K562 (cell line): ENCODE results near the gene HAPLN2. TPM values are rescaled to one million over a fixed set of nuclear protein-coding genes. Genes with fewer than 3 reads are reported as not detected.
A peak's percentile ranks its signal among the peaks of the same experiment; 100 is the strongest.

Experiments used
- ATAC-seq: fragments of 200-7000 bp; cut with Tn5 transposase; 3 replicates; pipeline ENCODE4 v1.9.1; 2020; ENCODE audit warnings: moderate library complexity
- BruUV-seq: library from RNA; stranded (reverse); fragments of 400-500 nt; replicated peaks from 2 replicates; lab custom pipeline; 2021; lab: Mats Ljungman, UMichigan
- CTCF ChIA-PET: fragments of 300-600 bp; formaldehyde crosslinking; extraction: SDS; loops from one replicate; lab custom pipeline; 2021; ENCODE audit warnings: low intra/inter-chr PET ratio; lab: Yijun Ruan, JAX
- POLR2A ChIA-PET: fragments of 300-600, 350-650 bp; sonication (Branson Sonifier 250); formaldehyde crosslinking; extraction: SDS; loops from one replicate; lab custom pipeline; 2021; ENCODE audit warnings: antibody characterized with exemption, inconsistent platforms; lab: Yijun Ruan, JAX
- DNase-seq, 4 experiments: peaks; one replicate each; pipeline versions ENCODE4 v3.0.0 to v3.0.0-alpha.2; 2011 to 2018; ENCODE audit warnings: low spot score in 3 of 4, mixed read lengths in 3 of 4; ENCODE audit errors: extremely low read depth in 1 of 4
- FAIRE-seq: peaks from 2 replicates; lab custom pipeline; 2011; peaks lifted over from hg19 to GRCh38; lab: Jason Lieb, UNC
- H2AFZ ChIP-seq: 2 replicates; pipeline ENCODE4 v1.6.0; 2011; ENCODE audit warnings: low read depth, low read length, control low read depth, inconsistent platforms
- H3K27ac ChIP-seq: fragments of 200-600 bp; 3 replicates; pipeline ENCODE4 v1.8.0; 2011; ENCODE audit warnings: low read depth, mild to moderate bottlenecking, control low read depth, inconsistent platforms, low read length, moderate library complexity, mixed read lengths; ENCODE audit errors: extremely low read depth
- H3K27me3 ChIP-seq, 2 experiments: fragments of 300-600 bp in 1 of 2; 2 replicates in 1 of 2; 3 replicates in 1 of 2; pipeline versions ENCODE4 v1.6.0 to v1.8.0; 2011; ENCODE audit warnings: inconsistent platforms in 2 of 2, low read length in 2 of 2, mild to moderate bottlenecking in 1 of 2, mixed read lengths in 1 of 2, moderate library complexity in 1 of 2; ENCODE audit not compliant: control insufficient read depth in 2 of 2, insufficient read depth in 2 of 2
- H3K36me3 ChIP-seq: fragments of 300-600 bp; 3 replicates; pipeline ENCODE4 v1.8.0; 2011; ENCODE audit warnings: mild to moderate bottlenecking, low read length, inconsistent platforms; ENCODE audit not compliant: control insufficient read depth, insufficient read depth
- H3K4me1 ChIP-seq, 2 experiments: fragments of 200-600 bp in 1 of 2; replicated peaks in 1 of 2; 2 replicates in 1 of 2; 3 replicates in 1 of 2; pipeline versions ENCODE4 v1.5.1 to v1.8.0; 2011; ENCODE audit warnings: inconsistent platforms in 2 of 2, low read length in 2 of 2, mild to moderate bottlenecking in 1 of 2, mixed read lengths in 1 of 2, moderate library complexity in 1 of 2; ENCODE audit not compliant: control insufficient read depth in 2 of 2, insufficient read depth in 2 of 2
- H3K4me2 ChIP-seq: 2 replicates; pipeline ENCODE4 v1.6.1; 2011; ENCODE audit warnings: low read length, control low read depth, inconsistent platforms, mixed read lengths; ENCODE audit not compliant: insufficient read depth
- H3K4me3 ChIP-seq: fragments of 200-600 bp; sonication (generic), shearing (Covaris generic); 2 replicates; pipeline ENCODE4 v1.5.1; 2016; ENCODE audit warnings: control low read depth, inconsistent platforms
- H3K79me2 ChIP-seq: fragments of 200-600 bp; 3 replicates; pipeline ENCODE4 v1.8.0; 2011; ENCODE audit warnings: low read length, inconsistent platforms; ENCODE audit not compliant: control insufficient read depth, insufficient read depth
- H3K9ac ChIP-seq, 2 experiments: 2 replicates each; pipeline versions ENCODE4 v1.6.0 to v1.6.1; 2011; ENCODE audit warnings: low read depth in 2 of 2, low read length in 2 of 2, control low read depth in 1 of 2, inconsistent platforms in 1 of 2, mild to moderate bottlenecking in 1 of 2, mixed read lengths in 1 of 2; ENCODE audit not compliant: insufficient read depth in 1 of 2
- H3K9me1 ChIP-seq: one replicate; pipeline ENCODE4 v1.6.0; 2011; ENCODE audit warnings: inconsistent platforms, mild to moderate bottlenecking, low read length, moderate library complexity; ENCODE audit not compliant: control insufficient read depth, insufficient read depth
- H3K9me3 ChIP-seq: replicated peaks from 2 replicates; pipeline ENCODE4 v1.5.1; 2011; ENCODE audit warnings: low read depth, low read length, inconsistent platforms; ENCODE audit not compliant: control insufficient read depth, insufficient read depth
- H4K20me1 ChIP-seq: replicated peaks from 2 replicates; pipeline ENCODE4 v1.6.1; 2011; ENCODE audit warnings: low read length, inconsistent platforms, mixed read lengths; ENCODE audit not compliant: control insufficient read depth, insufficient read depth
- ARID2 ChIP-seq: fragments of 450-650 bp; IDR thresholded peaks from 2 replicates; pipeline ENCODE4 v1.6.1; 2017; ENCODE audit warnings: antibody characterized with exemption, mild to moderate bottlenecking
- BDP1 ChIP-seq: IDR thresholded peaks from 3 replicates; pipeline ENCODE4 v1.6.1; 2011; ENCODE audit not compliant: insufficient read length, insufficient read depth
- COPS2 ChIP-seq: fragments of 450-650 bp; conservative IDR thresholded peaks from 2 replicates; pipeline ENCODE4 v1.6.1; 2016; ENCODE audit warnings: mild to moderate bottlenecking, moderate library complexity
- GABPB1 ChIP-seq: sonication (generic); formaldehyde crosslinking; IDR thresholded peaks from 2 replicates; pipeline ENCODE4 v1.8.0; 2022; ENCODE audit warnings: mild to moderate bottlenecking, missing genetic modification reagents
- JUNB ChIP-seq: fragments of 450-650 bp; formaldehyde crosslinking; conservative IDR thresholded peaks from 2 replicates; pipeline ENCODE4 v1.4.0; 2020; ENCODE audit warnings: mild to moderate bottlenecking
- MED1 ChIP-seq: sonication (generic); formaldehyde crosslinking; IDR thresholded peaks from 2 replicates; pipeline ENCODE4 v1.8.1; 2023; ENCODE audit warnings: missing genetic modification reagents, borderline replicate concordance
- MYNN ChIP-seq, 2 experiments: sonication (generic); formaldehyde crosslinking in 1 of 2; IDR thresholded peaks; 2 replicates each; pipeline versions ENCODE4 v1.5.0 to v1.6.1; 2016 to 2020; ENCODE audit warnings: antibody characterized with exemption in 1 of 2, missing genetic modification reagents in 1 of 2
- POLR2G ChIP-seq: fragments of 200-400 bp; formaldehyde crosslinking; IDR thresholded peaks from 2 replicates; pipeline ENCODE4 v1.6.1; 2017; ENCODE audit warnings: low read depth, mild to moderate bottlenecking, antibody characterized with exemption, low read length, moderate library complexity
- RB1 ChIP-seq: fragments of 450-650 bp; IDR thresholded peaks from 2 replicates; pipeline ENCODE4 v1.6.1; 2017; ENCODE audit warnings: low read depth, mild to moderate bottlenecking
- RBFOX2 ChIP-seq: fragments of 200-400 bp; formaldehyde crosslinking; IDR thresholded peaks from 2 replicates; pipeline ENCODE4 v1.6.1; 2017; ENCODE audit warnings: low read depth, mild to moderate bottlenecking, low read length, moderate library complexity
- SMARCB1 ChIP-seq: IDR thresholded peaks from 2 replicates; pipeline ENCODE4 v1.6.1; 2011; ENCODE audit warnings: improper control_type of control experiment, low read depth; ENCODE audit not compliant: insufficient read length
- YY1 ChIP-seq, 3 experiments: IDR thresholded peaks; 2 replicates each; pipeline ENCODE4 v1.6.1; 2011; ENCODE audit warnings: low read length in 2 of 3, mild to moderate bottlenecking in 2 of 3, moderate library complexity in 2 of 3, borderline replicate concordance in 1 of 3, control low read depth in 1 of 3, low read depth in 1 of 3; ENCODE audit not compliant: insufficient read depth in 3 of 3, insufficient replicate concordance in 2 of 3, control insufficient read depth in 1 of 3, insufficient read length in 1 of 3; ENCODE audit errors: extremely low read depth in 1 of 3
- ZNF354B ChIP-seq: fragments of 250-450 bp; sonication (Bioruptor Pico); IDR thresholded peaks from 2 replicates; pipeline ENCODE4 v1.4.0; 2020
- ZNF57 ChIP-seq: fragments of 450-650 bp; formaldehyde crosslinking; IDR thresholded peaks from 2 replicates; pipeline ENCODE4 v1.4.0; 2020; ENCODE audit warnings: mild to moderate bottlenecking, moderate library complexity
- ZNF780A ChIP-seq: fragments of 250-450 bp; sonication (Bioruptor Pico); IDR thresholded peaks from 2 replicates; pipeline ENCODE4 v1.5.0; 2021; ENCODE audit warnings: mild to moderate bottlenecking
- WGBS: fragments of 100-300 bp; shearing (Covaris generic); methylation state at CpG from one replicate; pipeline ENCODE4 v1.1.6; 2016; ENCODE audit warnings: low coverage, mixed read lengths; ENCODE audit not compliant: insufficient coverage; ENCODE audit errors: missing lambda C conversion rate; 5-methylcytosine and 5-hydroxymethylcytosine counted together
- in situ Hi-C: fragments of 300-500 bp; cut with MboI; formaldehyde crosslinking; loops from 4 replicates; pipeline ENCODE4 v1.15.0; 2018; ENCODE audit warnings: inconsistent platforms, mixed read lengths
- intact Hi-C: fragments of 100-400 bp; cut with micrococcal nuclease; formaldehyde crosslinking; loops from 2 replicates; pipeline ENCODE4 v1.14.2; 2022
- polyA plus RNA-seq, 8 experiments: library from polyadenylated mRNA; depleted of rRNA in 4 of 8; stranded (reverse) in 5 of 8; unstranded in 3 of 8; fragments of >200 nt; fragmentation: Nextera tagmentation in 2 of 8; fragmentation: Illumina TruSeq in 1 of 8; extraction: Ambion mirVana in 2 of 8; extraction: Trizol in 1 of 8; gene quantifications; 2 replicates each; pipeline versions ENCODE4 v1.2.1 to v1.2.3, GENCODE V29; 2011 to 2014; ENCODE audit warnings: inconsistent platforms in 1 of 8, missing spikeins in 1 of 8
- total RNA-seq, 7 experiments: library from RNA; depleted of rRNA in 6 of 7; stranded (reverse); fragments of >200 nt in 6 of 7; fragmentation: Illumina TruSeq in 2 of 7; extraction: Trizol in 2 of 7; gene quantifications; 2 replicates each; pipeline versions ENCODE4 v1.2.1 to v1.2.3, GENCODE V29; 2011 to 2021; ENCODE audit warnings: low replicate concordance in 1 of 7
- TF ChIP-seq, protein P1 (sequence below): fragments of 450-650 bp; IDR thresholded peaks from 2 replicates; pipeline ENCODE4 v1.7.0; 2016; ENCODE audit warnings: borderline replicate concordance
- TF ChIP-seq, protein P2 (sequence below), 2 experiments: IDR thresholded peaks; 2 replicates each; pipeline ENCODE4 v1.6.1; 2011; ENCODE audit warnings: borderline replicate concordance in 1 of 2, control low read depth in 1 of 2, low read depth in 1 of 2, low read length in 1 of 2, mild to moderate bottlenecking in 1 of 2, mixed read lengths in 1 of 2, moderate library complexity in 1 of 2; ENCODE audit not compliant: insufficient read depth in 1 of 2, insufficient read length in 1 of 2, poor library complexity in 1 of 2, severe bottlenecking in 1 of 2; ENCODE audit errors: extremely low read depth in 1 of 2

The HAPLN2 gene
- total and polyA plus RNA-seq, 9 of the 15 experiments (the other 6 are each of a cell fraction or from before 2014, with no cell fraction given) = 0.14 to 5.2 (median 3.8) TPM; not detected in 4

GRCh38 chr1:156658496-156658895, 39.3 kb downstream of the HAPLN2 start (continued):
- TF ChIP-seq MYNN (IDR thresholded peaks at IDR 0.05) = peak; percentile 30; the same call in 1 of the 2 replicates
- TF ChIP-seq MYNN (CRISPR knock-in tag; IDR thresholded peaks at IDR 0.05) = no peak

DNA sequence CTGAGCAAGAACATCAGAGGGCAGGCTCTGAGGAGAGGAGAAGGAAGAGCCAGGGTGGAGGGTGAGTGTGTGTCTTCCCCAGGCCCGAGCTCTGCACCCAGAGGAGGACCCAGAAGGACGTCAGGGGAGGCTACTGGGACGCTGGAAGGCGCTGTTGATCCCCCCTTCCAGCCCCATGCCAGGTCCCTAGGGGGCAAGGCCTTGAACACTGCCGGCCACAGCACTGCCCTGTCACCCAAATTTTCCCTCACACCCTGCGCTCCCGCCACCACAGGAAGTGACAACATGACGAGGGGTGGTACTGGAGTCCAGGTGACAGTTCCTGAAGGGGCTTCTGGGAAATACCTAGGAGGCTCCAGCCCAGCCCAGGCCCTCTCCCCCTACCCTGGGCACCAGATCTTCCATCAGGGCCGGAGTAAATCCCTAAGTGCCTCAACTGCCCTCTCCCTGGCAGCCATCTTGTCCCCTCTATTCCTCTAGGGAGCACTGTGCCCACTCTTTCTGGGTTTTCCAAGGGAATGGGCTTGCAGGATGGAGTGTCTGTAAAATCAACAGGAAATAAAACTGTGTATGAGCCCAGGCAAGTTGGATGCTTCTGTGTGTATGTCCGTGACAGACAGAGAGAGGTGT, 39.8 kb downstream of the HAPLN2 start:
- Histone ChIP-seq H4K20me1 (peaks cover 58% of the 10 kb centered on the region), H3K27ac (peak overlapping the region; percentile 68), H3K36me3 (peaks cover 53% of the 10 kb centered on the region; the same call in 2 of the 3 replicates), H3K4me1 (peaks cover 61 to 73% of the 10 kb centered on the region in 2 experiments), H3K79me2 (peaks cover 82% of the 10 kb centered on the region), H3K4me2 (peak overlapping the region; percentile 93), H3K9me1 (peaks cover 38% of the 10 kb centered on the region), H3K9me3 (no peaks in the 10 kb centered on the region), H3K27me3 (no peaks in the 10 kb centered on the region), H2AFZ (no peak overlapping the region), H3K9ac (peak overlapping the region; percentile 77 to 92), H3K4me3 (peak overlapping the region; percentile 79)
- intact Hi-C loops (no loop called here), in situ Hi-C loops (no loop called here)
- FAIRE-seq (no peak), ATAC-seq (no peak), DNase-seq (no peak)
- CTCF ChIA-PET = interaction anchor here (0.6 to 5.1 kb wide), 9 partner anchors 10 to 231 kb away, joined by 3 to 110 read pairs (median 12); partner anchors contain the start of genes CRABP2 and NES
- no TSS peak for BruUV-seq
- WGBS = 64% methylated on average over 9 of the region's 10 CpGs
- POLR2A ChIA-PET = interaction anchor here (0.6 to 2.9 kb wide), 9 partner anchors 10 to 236 kb away, joined by 3 to 12 read pairs (median 5); partner anchors contain the start of genes ISG20L2 and METTL25B
- TF ChIP-seq MED1 (no peak), YY1 (IDR thresholded peaks at IDR 0.05; ENCODE audit: borderline replicate concordance in 1 of 3, control insufficient read depth in 1 of 3, extremely low read depth in 1 of 3, insufficient read depth in 3 of 3, insufficient read length in 1 of 3, insufficient replicate concordance in 2 of 3, low read depth in 1 of 3, low read length in 2 of 3) (peak in 2 of 3 experiments; percentile 21 to 58), BDP1 (no peak), SMARCB1 (no peak), JUNB (CRISPR knock-in tag) (no peak), RB1 (no peak), RBFOX2 (peak; percentile 51; the same call in 1 of the 2 replicates), POLR2G (peak; percentile 60; the same call in 1 of the 2 replicates), ARID2 (no peak), ZNF57 (CRISPR knock-in tag) (no peak), COPS2 (no peak), GABPB1 (CRISPR knock-in tag) (no peak), ZNF780A (CRISPR knock-in tag) (no peak), ZNF354B (no peak)
- TF ChIP-seq, protein P1, sequence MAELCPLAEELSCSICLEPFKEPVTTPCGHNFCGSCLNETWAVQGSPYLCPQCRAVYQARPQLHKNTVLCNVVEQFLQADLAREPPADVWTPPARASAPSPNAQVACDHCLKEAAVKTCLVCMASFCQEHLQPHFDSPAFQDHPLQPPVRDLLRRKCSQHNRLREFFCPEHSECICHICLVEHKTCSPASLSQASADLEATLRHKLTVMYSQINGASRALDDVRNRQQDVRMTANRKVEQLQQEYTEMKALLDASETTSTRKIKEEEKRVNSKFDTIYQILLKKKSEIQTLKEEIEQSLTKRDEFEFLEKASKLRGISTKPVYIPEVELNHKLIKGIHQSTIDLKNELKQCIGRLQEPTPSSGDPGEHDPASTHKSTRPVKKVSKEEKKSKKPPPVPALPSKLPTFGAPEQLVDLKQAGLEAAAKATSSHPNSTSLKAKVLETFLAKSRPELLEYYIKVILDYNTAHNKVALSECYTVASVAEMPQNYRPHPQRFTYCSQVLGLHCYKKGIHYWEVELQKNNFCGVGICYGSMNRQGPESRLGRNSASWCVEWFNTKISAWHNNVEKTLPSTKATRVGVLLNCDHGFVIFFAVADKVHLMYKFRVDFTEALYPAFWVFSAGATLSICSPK = no peak
- TF ChIP-seq, protein P2, sequence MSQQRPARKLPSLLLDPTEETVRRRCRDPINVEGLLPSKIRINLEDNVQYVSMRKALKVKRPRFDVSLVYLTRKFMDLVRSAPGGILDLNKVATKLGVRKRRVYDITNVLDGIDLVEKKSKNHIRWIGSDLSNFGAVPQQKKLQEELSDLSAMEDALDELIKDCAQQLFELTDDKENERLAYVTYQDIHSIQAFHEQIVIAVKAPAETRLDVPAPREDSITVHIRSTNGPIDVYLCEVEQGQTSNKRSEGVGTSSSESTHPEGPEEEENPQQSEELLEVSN (IDR thresholded peaks at IDR 0.05; ENCODE audit: borderline replicate concordance in 1 of 2, extremely low read depth in 1 of 2, insufficient read depth in 1 of 2, insufficient read length in 1 of 2, low read depth in 1 of 2, low read length in 1 of 2, poor library complexity in 1 of 2, severe bottlenecking in 1 of 2) = no peak
